Measurements from ENCODE around the gene PSMA7. TPM values are rescaled to one million over a fixed set of nuclear protein-coding genes. Genes with fewer than 3 reads are reported as not detected.
A peak's percentile ranks its signal among the peaks of the same experiment; 100 is the strongest.

PSMA7 gene
- total and polyA plus RNA-seq, 2 of the 8 experiments (the other 6 are each of a cell fraction or from before 2014, with no cell fraction given) = 361 to 648 TPM

GRCh38 chr20:62165762-62166399 is 22.7 kb upstream of the PSMA7 start:
- Histone ChIP-seq H3K18ac (ENCODE audit: extremely low read depth, low read length) (no peak overlapping the region), H3K56ac (replicated peaks; ENCODE audit: insufficient read length, low read depth, low read length) (no peak overlapping the region), H3K36me3 (ENCODE audit: control insufficient read depth in 2 of 4, insufficient read depth in 4 of 4, low read length in 3 of 4) (peaks cover 11 to 52% (median 30%) of the 10 kb centered on the region in 4 experiments), H3K79me1 (ENCODE audit: low read depth, low read length) (no peaks in the 10 kb centered on the region), H2BK15ac (ENCODE audit: low read length) (no peak overlapping the region), H3K9ac (replicated peaks in 1 of 4; ENCODE audit: extremely low read depth in 1 of 4, low read depth in 3 of 4, low read length in 3 of 4) (no peak overlapping the region), H2BK5ac (ENCODE audit: low read depth, low read length) (no peak overlapping the region; the same call in 1 of the 2 replicates), H4K91ac (replicated peaks; ENCODE audit: insufficient read length, low read length) (no peak overlapping the region), H3K9me3 (ENCODE audit: insufficient read depth in 2 of 2, low read depth in 1 of 2, low read length in 1 of 2) (no peaks in the 10 kb centered on the region), H3K27me3 (replicated peaks in 1 of 4; ENCODE audit: control insufficient read depth in 3 of 4, extremely low read depth in 1 of 4, insufficient read depth in 3 of 4, low read length in 3 of 4) (no peaks in the 10 kb centered on the region), H2AFZ (ENCODE audit: low read length) (no peak overlapping the region), H3K23me2 (ENCODE audit: low read depth, low read length) (no peaks in the 10 kb centered on the region), H2BK120ac (replicated peaks; ENCODE audit: low read depth, low read length) (no peak overlapping the region), H4K5ac (ENCODE audit: insufficient read length, low read depth, low read length) (no peak overlapping the region), H3K4me3 (ENCODE audit: extremely low read depth in 1 of 4, insufficient read depth in 2 of 4, low read depth in 3 of 4, low read length in 4 of 4) (no peak overlapping the region), H3K4me1 (replicated peaks in 1 of 4; ENCODE audit: control insufficient read depth in 3 of 4, insufficient read depth in 4 of 4, low read length in 3 of 4) (no peaks in the 10 kb centered on the region), H2BK12ac (ENCODE audit: low read depth, low read length) (no peak overlapping the region), H4K20me1 (replicated peaks in 1 of 2; ENCODE audit: control insufficient read depth in 1 of 2, insufficient read depth in 2 of 2, low read length in 2 of 2) (peaks cover 4 to 24% of the 10 kb centered on the region in 2 experiments), H3K4me2 (ENCODE audit: insufficient read depth in 1 of 2, low read depth in 2 of 2, low read length in 2 of 2) (no peak overlapping the region), H2AK5ac (ENCODE audit: low read depth, low read length) (no peak overlapping the region), H3K4ac (replicated peaks; ENCODE audit: insufficient read length, low read depth, low read length) (no peak overlapping the region), H3K14ac (ENCODE audit: insufficient read length) (no peak overlapping the region), H3K27ac (ENCODE audit: low read depth, low read length) (no peak overlapping the region), H3K23ac (ENCODE audit: insufficient read length) (no peak overlapping the region), H4K8ac (ENCODE audit: extremely low read depth, insufficient read depth, low read length) (no peak overlapping the region), H2BK20ac (ENCODE audit: low read length) (no peak overlapping the region), H3K79me2 (ENCODE audit: control insufficient read depth in 1 of 2, insufficient read depth in 2 of 2, low read length in 2 of 2) (no peaks in the 10 kb centered on the region)
- TF ChIP-seq GTF2F1 (IDR thresholded peaks at IDR 0.05; ENCODE audit: borderline replicate concordance, low read depth, low read length) = no peak
- TF ChIP-seq CREB1 (IDR thresholded peaks at IDR 0.05) = no peak
- TF ChIP-seq CEBPB (IDR thresholded peaks at IDR 0.05; ENCODE audit: low read depth, low read length) = peak; percentile 97
- TF ChIP-seq TBP (IDR thresholded peaks at IDR 0.05; ENCODE audit: low read depth, low read length) = no peak
- no peak for TF ChIP-seq POU5F1 (IDR thresholded peaks at IDR 0.05; ENCODE audit: low read depth, low read length)
- no peak for TF ChIP-seq CBX8 (IDR thresholded peaks at IDR 0.05; ENCODE audit: borderline replicate concordance, low read depth, low read length)
- POLR2A ChIA-PET (ENCODE audit: partially characterized antibody) = interaction anchor here (0.9 to 1.6 kb wide), 4 partner anchors 9 to 43 kb away, joined by 3 to 7 read pairs (median 4); no protein-coding TSS in a partner anchor
- FAIRE-seq = no peak
- CTCF ChIA-PET (ENCODE audit: partially characterized antibody) = interaction anchor here (1.3 to 2.1 kb wide), 3 partner anchors 7 to 30 kb away, joined by 4 to 6 read pairs (median 6); no protein-coding TSS in a partner anchor
- no peak for DNase-seq (ENCODE audit: low read depth in 1 of 2, low spot score in 2 of 2)
- WGBS, 2 experiments (ENCODE audit: extremely low coverage in 1 of 2, insufficient coverage in 1 of 2, insufficient read length in 1 of 2, insufficient replicate concordance in 2 of 2, low coverage in 1 of 2, low lambda C conversion rate in 2 of 2, missing lambda C conversion rate in 1 of 2) = 88% methylated on average over 24 of the region's 25 CpGs; no CpG with 5 or more reads in 1 of the 2 experiments
